GM19328 (cell line): ENCODE results near the gene YPEL2.
A peak's percentile ranks its signal among the peaks of the same experiment; 100 is the strongest.

ENCODE experiments used
- ATAC-seq: cut with Tn5 transposase; IDR thresholded peaks from one replicate; pipeline ENCODE4 v1.9.1; 2021; ENCODE audit warnings: mild to moderate bottlenecking, moderate library complexity; ENCODE audit not compliant: unreplicated experiment

YPEL2 gene

DNA sequence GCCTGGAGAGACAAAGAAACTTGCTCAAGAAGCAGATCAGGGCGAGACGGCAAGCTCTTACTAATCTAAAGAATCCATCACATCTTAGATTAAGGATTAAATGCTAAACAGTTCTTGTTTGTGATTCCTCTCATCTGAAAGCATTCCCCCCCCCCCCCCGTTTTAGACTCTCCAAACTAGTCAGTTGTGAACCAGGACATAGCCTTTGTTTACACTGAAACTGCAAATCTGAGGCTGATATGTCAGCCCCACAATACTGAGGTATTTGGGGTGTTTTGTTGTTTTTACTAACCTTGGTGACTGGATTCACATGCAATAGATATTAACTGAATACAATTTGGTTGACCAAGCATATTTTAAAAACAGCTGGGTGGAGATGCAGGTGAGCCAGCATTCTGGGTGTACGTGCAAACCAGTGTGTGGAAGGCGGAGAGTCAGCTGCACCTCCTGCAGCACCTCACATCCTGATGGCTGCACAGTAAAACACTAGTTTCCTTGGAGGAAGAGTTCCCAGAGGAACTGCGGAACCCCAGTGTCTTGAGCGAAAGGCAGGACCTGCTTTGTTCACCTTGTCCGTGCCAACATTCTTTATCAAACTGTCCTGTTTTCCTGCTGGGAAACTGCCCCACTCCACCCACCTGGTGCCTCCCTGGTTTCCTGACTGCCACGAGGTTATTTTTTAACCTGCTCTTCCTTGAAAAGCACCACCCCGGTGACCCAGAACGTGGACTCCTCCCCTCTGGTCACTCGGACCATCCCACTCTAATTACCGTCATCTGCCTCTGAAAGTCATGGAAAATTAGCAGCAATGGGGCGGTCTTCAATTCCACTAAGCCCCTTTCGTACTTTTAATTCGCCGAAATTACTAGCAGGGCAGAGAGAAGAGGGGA is 1.2 kb upstream of the YPEL2 start:
- ATAC-seq = no peak

DNA sequence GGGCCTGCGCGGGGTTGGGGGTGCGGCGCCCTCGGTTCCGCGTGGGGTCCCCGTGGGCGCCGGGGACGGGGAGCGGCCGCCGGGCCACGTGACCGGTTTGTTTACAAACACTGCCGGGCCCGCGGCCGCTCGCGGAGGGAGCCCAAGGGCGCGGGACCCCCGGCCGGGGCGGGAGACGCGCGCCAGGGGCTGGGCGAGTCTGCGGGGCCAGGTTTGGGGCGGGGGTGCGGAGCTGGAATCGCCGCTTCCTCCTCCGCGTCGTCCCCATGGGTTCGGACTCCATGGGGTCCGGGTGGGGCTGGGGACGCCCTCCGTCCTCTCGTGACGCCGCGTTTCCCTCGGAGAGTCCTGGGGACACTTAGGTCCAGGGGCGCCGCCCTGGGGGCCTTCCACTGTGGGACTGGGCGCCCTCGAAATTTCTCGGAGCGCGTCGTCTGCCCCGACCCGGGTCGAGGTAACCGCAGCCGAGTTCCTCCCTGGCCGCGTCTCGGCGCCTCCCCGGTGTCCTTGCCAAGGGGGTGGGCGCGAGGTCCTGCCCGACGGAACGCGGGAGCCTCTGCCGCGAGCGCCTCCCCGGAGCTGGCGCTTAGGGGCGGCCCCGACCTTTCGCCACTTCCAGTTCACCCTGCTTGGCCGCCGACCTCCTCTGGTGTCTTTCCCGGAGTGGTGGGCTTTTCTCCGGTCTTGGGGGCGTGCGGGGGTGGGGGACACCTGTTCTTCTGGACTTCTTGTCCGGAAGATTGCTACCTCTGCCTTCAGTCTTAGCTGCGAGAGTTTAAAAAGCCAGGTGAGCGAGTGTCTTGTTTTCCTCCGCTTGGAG is 684 bp downstream of the YPEL2 start:
- ATAC-seq = peak; percentile 4

DNA sequence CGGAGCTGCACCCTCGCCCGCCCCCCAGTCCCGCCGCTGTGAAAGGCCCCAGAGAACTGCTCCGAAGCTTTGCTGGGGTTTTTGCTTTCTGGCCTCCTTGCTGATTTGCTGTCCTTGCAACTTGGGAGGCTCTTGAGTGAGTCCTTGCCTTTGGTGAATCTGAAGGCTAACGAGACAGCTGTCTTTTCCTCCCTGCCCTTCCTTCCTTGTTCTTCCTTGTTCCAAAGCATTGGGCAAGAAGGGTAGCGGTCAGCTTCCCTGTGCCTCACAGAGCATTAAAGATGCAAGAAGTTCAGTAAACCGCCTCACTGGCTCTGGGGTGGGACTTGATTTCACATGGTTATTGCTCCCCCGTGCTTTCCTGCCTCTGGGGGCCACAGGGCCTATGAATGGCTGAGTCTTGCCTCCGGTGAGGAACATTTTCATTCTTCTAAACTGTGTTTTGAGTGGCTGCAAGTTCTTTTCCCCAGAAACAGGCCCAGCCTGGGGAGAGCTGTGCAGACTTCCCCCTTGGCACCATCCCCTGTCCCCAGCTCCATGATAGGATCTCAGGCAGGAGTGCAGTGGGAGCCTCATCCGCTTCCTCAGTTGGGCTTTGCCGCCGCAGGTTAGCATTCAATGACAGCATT is 1.4 kb downstream of the YPEL2 start:
- ATAC-seq = no peak

GRCh38 chr17:59333836-59334235 is 2.4 kb downstream of the YPEL2 start:
- ATAC-seq = no peak

- no peak for ATAC-seq
These were observed 4.2 kb downstream of the YPEL2 start for GRCh38 chr17:59335685-59336084.

- no peak for ATAC-seq
These were observed 6.4 kb downstream of the YPEL2 start for GRCh38 chr17:59337741-59338299.

DNA sequence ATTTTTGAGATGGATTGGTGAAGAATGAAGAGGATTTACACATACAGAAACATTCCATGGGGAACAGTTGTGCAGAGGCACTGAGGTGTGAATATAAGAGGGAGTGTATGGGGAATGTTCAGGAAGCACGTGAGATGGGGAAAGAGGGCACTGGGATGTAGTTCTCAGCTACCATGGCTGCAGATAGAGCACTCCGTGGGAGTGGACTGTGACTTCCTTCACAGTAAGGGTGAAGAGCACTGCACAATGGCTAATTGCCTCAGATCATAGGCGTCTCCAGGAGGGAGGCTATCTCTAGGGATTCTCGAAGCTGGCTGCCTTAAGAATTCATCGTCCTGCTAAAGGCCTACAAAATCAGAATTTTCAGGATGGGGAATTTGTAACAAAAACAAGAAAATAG is 7.0 kb downstream of the YPEL2 start:
- ATAC-seq = no peak

GRCh38 chr17:59341922-59342321 is 10.5 kb downstream of the YPEL2 start:
- no peak for ATAC-seq

- no peak for ATAC-seq
These were observed 11.3 kb downstream of the YPEL2 start for GRCh38 chr17:59342681-59343131.

- ATAC-seq = no peak
These were observed 14.0 kb downstream of the YPEL2 start for GRCh38 chr17:59345476-59345875.

DNA sequence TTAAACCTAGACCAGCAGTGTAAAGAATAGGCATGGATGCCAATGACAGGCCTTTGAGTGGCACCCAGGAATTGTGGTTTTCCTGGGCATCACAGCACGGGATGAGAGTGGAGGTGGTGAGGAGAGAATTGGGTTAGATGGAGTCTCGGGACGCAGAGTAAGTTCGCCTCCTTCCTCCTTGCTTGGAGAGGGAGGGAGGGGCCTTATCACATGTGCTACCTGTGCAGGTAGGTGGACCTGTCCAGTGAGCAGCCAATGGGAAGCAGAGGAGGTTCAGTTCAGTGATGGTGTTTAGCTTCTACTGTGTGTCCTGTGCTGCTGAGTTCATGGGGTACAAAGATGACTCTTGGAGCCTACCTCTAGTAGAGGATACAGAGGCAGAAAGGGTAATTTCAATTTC is 14.9 kb downstream of the YPEL2 start:
- ATAC-seq = no peak

DNA sequence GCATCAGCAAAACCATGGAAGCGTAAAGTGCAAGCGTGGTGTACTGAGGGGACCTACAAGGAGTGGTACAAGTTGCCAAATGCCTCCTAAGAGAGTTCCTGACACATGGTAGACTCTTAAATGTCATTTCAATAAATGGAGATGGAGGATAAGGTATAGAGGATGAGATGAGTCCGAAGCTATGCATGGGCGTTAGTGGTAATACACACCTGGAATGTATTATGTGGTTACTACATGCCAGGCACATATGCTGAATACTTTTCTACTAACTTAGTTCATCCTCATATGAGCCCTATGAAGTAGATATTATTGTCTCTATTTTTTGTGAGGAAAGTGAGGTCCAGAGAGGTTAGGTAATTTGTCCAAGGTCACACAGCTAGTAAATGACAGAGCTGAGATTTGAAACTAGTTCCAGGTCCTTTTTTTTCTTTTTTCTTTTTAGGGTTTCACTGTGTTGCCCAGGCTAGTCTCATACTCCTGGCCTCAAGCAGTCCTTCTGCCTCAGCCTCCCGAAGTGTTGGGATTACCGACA is 15.5 kb downstream of the YPEL2 start:
- no peak for ATAC-seq

DNA sequence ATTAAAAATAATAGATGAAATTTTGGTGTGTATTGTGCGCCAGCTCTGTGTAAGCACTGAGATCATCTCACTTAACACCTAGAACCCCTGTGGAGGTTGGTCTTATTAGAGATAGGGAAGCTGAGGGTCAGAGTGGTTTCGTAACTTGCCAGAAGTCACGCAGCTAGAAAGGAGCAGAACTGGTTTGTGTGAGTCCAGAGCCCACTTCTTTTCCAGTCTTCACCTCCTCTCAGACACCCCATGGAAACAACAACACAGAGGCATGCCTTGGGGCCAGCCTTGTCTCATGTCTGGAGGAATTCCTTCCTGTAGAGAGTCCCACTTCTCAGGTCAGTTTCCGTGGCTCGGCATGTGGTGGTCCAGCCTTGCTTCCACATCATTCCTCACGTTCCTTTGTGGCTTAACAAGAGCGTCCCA is 16.5 kb downstream of the YPEL2 start:
- ATAC-seq = no peak

DNA sequence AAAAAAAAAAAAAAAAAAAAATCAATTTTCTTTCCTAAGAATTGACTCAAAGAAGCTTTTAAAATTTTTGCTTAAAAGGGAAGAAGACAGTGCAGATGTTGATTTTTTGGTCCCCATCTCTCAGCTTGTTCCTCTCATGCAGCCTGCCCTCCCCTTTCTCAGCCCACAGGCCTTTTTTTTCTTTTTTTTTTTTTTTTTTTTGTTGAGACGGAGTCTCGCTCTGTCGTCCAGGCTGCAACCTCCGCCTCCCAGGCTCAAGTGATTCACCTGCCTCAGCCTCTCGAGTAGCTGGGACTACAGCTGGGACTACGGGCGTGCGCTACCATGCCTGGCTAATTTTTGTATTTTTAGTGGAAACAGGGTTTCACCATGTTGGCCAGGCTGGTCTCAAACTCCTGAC is 17.7 kb downstream of the YPEL2 start:
- ATAC-seq = no peak

GRCh38 chr17:59353106-59353854 is 21.8 kb downstream of the YPEL2 start:
- no peak for ATAC-seq

- no peak for ATAC-seq
These were observed 22.7 kb downstream of the YPEL2 start for GRCh38 chr17:59353936-59354755.

DNA sequence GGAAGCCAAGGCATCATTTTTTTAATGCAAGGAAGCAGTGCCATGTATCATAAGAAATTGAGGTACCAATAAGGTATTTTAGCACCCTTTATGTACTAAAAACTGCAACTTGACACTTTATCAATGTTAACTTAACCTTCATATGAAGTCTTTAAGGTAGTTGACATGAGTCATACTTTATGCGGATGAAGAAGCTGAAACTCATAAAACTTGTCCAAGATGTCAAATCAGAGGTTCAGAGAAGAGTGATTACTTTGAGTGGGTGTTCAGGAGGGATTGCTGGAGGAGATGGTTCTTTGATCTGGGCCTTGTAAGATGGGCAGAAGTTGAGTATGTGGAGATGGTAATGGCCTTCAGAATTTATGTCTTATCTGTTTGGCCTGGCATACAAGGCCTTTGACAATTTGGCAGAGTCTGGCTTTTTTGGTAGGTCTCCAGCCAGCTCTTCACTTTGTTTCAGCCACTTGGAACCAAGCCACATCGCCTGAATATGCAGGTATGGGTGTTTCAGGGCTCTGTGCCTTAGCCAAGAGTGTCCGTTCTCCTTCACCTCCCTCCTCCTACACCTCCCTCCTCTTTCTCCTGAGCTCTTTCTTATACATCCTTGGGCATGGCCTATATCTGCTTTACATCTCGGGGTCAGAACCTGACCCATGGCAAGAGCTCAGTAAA is 23.7 kb downstream of the YPEL2 start:
- ATAC-seq = no peak

GRCh38 chr17:59355702-59356325 is 24.4 kb downstream of the YPEL2 start:
- no peak for ATAC-seq
